Body of pancreas (tissue), 4 donors: ENCODE results near the gene SNRNP200. TPM values are rescaled to one million over a fixed set of nuclear protein-coding genes. Genes with fewer than 3 reads are reported as not detected.

ENCODE experiments used
- ATAC-seq: fragments of 150-250 bp; one replicate; pipeline ENCODE4 v1.9.1; 2016
- DNase-seq, 4 donors: peaks; one replicate each; pipeline ENCODE4 v3.0.0-alpha.2; 2019
- H3K27ac ChIP-seq, 4 donors: fragments of 200-600 bp; sonication (generic); 1 replicate in 3 of 4; 2 replicates in 1 of 4; pipeline versions ENCODE4 v1.5.1 to v1.6.1; 2016 to 2019; ENCODE audit warnings: mild to moderate bottlenecking in 1 of 4, mixed read lengths in 1 of 4, moderate library complexity in 1 of 4
- H3K27me3 ChIP-seq, 2 donors: fragments of 200-600 bp; sonication (generic); one replicate each; pipeline ENCODE4 v1.6.0; 2016; ENCODE audit warnings: mild to moderate bottlenecking in 1 of 2
- H3K36me3 ChIP-seq, 2 donors: fragments of 200-600 bp; sonication (generic); replicated peaks in 1 of 2; 2 replicates each; pipeline ENCODE4 v1.5.1; 2016; ENCODE audit warnings: low read depth in 2 of 2; ENCODE audit not compliant: insufficient read depth in 1 of 2
- H3K4me1 ChIP-seq: fragments of 200-600 bp; sonication (generic); one replicate; pipeline ENCODE4 v1.6.0; 2016
- H3K4me3 ChIP-seq, 2 donors: fragments of 200-600 bp; sonication (generic); 1 replicate in 1 of 2; 2 replicates in 1 of 2; pipeline ENCODE4 v1.5.1; 2016 to 2019
- H3K9me3 ChIP-seq, 3 donors: fragments of 200-600 bp; sonication (generic); 1 replicate in 2 of 3; 2 replicates in 1 of 3; pipeline ENCODE4 v1.5.1; 2016
- POLR2A ChIP-seq, 3 donors: fragments of 450-650 bp; IDR thresholded peaks; one replicate each; pipeline ENCODE4 v1.6.1; 2016; ENCODE audit warnings: antibody characterized with exemption in 3 of 3, mild to moderate bottlenecking in 2 of 3
- WGBS, 2 donors: methylation state at CpG; one replicate each; pipeline ENCODE4 v1.1.5; 2017; 5-methylcytosine and 5-hydroxymethylcytosine counted together
- intact Hi-C: fragments of 100-400 bp; cut with DNase I; formaldehyde crosslinking; loops from one replicate; pipeline ENCODE4 v1.15.1; 2023
- total RNA-seq, 2 donors: library from RNA; depleted of rRNA; stranded (reverse); fragments of >200 nt; gene quantifications; one replicate each; pipeline ENCODE4 v1.1.0, GENCODE V29; 2016
- TF ChIP-seq, protein P1 (sequence below), 7 experiments: fragments of 450-650 bp in 4 of 7; fragments of 200-600 bp in 3 of 7; sonication (generic) in 3 of 7; IDR thresholded peaks; one replicate each; pipeline ENCODE4 v1.5.1; 2016 to 2019; ENCODE audit warnings: antibody characterized with exemption in 7 of 7

SNRNP200 gene
- total RNA-seq, 2 donors from 2014 or later, result 58.1 to 110 TPM

DNA sequence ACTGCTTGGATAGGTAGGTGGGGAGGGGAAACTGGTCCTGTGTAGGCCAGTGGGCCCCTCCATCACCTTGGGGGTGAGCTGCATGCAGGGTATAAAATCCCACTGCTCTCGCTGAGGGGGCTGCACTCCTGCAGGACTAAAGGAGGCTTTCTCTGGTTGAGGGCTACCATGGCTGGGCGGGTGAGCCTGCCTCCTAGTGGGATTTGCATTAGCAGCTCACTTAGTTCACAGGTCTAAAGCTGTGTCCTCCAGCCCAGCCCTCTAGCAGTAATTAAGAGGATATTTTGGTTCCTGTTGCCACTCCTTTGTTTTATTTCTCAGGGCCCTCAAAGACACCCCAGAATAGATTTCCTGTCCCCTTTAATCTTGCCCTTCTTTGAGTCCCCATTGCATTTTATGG, 64.1 kb downstream of the SNRNP200 start:
- intact Hi-C loops, result no loop called here
- ATAC-seq, result no peak

DNA sequence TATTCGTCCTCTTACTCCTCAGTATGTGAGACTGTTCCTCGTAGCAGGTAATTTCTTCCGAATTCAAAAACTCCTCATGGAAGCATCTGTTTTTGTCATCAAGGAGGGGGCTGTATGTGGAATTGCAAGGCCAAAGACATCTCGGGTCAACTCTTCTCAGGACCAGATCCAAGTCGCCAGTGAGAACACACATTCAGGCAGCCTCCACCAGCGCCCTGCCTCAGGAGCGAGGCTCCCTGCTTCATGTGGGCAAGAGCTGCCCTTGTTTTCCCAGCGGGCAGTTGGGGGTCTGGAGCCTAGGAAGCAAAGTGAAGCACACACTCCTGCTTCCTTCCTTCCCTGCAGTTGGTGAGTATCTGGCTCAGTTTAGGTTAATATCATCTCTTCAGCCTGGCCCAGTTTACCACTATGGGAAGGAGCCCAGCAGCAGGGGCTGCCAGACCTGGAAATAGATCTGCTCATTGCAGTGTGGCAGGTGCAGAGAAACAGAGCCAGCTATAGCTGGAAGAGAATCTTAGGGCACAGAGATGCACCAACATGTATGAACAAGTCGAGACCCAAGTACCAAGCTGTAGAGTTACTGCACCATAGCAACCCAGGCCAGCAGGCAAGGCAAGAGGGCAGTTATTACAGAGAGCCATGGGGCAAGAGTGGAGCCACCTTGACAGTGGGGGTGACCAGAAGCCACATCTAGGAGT, 64.9 kb downstream of the SNRNP200 start:
- no peaks in the 10 kb centered on the region for H3K27me3 ChIP-seq
- H3K27ac ChIP-seq, result no peak overlapping the region
- no peak for TF ChIP-seq POLR2A (IDR thresholded peaks at IDR 0.05)
- TF ChIP-seq, protein P1, sequence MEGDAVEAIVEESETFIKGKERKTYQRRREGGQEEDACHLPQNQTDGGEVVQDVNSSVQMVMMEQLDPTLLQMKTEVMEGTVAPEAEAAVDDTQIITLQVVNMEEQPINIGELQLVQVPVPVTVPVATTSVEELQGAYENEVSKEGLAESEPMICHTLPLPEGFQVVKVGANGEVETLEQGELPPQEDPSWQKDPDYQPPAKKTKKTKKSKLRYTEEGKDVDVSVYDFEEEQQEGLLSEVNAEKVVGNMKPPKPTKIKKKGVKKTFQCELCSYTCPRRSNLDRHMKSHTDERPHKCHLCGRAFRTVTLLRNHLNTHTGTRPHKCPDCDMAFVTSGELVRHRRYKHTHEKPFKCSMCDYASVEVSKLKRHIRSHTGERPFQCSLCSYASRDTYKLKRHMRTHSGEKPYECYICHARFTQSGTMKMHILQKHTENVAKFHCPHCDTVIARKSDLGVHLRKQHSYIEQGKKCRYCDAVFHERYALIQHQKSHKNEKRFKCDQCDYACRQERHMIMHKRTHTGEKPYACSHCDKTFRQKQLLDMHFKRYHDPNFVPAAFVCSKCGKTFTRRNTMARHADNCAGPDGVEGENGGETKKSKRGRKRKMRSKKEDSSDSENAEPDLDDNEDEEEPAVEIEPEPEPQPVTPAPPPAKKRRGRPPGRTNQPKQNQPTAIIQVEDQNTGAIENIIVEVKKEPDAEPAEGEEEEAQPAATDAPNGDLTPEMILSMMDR (IDR thresholded peaks at IDR 0.05), result no peak
- no peaks in the 10 kb centered on the region for H3K36me3 ChIP-seq
- WGBS, 2 donors, result 92% methylated on average over 9 of the region's 9 CpGs
- DNase-seq (no peak), ATAC-seq (no peak)
- no peaks in the 10 kb centered on the region for H3K4me1 ChIP-seq
- intact Hi-C loops, result no loop called here
- no peak overlapping the region for H3K4me3 ChIP-seq
- H3K9me3 ChIP-seq, result no peaks in the 10 kb centered on the region

More for the DNA sequence above, 64.1 kb downstream of the SNRNP200 start:
- Histone ChIP-seq H3K36me3 (no peaks in the 10 kb centered on the region), H3K4me1 (no peaks in the 10 kb centered on the region), H3K27me3 (no peaks in the 10 kb centered on the region), H3K4me3 (no peak overlapping the region), H3K9me3 (no peaks in the 10 kb centered on the region), H3K27ac (peak overlapping the region in 1 of 4 donors; percentile 74)
- WGBS, 2 donors, result 96% methylated on average over 2 of the region's 2 CpGs; no CpG with 5 or more reads in 1 of the 2 donors
- DNase-seq, result no peak
- TF ChIP-seq, protein P1 (IDR thresholded peaks at IDR 0.05), result no peak
- TF ChIP-seq POLR2A (IDR thresholded peaks at IDR 0.05), result no peak

DNA sequence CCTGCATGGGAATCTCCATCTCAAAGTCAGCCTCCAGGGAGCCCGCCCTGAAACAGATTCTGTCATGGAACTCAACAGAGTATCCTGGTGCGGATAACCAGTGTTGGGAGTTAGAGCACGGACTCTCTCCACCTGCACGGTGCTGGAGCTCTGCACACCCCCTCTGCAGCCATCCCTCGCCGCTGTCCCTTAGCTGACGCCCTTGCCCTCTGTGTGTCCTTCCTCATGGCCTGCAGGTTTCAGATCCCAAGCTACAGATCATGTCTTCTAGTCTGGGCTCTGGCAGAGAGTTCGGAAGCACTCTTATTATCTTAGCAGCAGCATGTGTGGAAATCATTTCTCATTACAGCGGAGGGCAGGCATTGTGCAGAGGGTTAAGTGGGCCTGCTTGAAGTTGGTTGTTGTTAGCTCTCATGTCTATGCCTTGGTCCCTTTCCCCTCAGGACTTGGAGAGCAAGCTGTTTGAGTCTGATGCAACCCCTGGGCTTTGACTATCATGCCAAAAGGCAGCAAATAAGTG, 65.5 kb downstream of the SNRNP200 start:
- ATAC-seq, result no peak
- TF ChIP-seq, protein P1 (IDR thresholded peaks at IDR 0.05), result no peak
- TF ChIP-seq POLR2A (IDR thresholded peaks at IDR 0.05), result no peak

DNA sequence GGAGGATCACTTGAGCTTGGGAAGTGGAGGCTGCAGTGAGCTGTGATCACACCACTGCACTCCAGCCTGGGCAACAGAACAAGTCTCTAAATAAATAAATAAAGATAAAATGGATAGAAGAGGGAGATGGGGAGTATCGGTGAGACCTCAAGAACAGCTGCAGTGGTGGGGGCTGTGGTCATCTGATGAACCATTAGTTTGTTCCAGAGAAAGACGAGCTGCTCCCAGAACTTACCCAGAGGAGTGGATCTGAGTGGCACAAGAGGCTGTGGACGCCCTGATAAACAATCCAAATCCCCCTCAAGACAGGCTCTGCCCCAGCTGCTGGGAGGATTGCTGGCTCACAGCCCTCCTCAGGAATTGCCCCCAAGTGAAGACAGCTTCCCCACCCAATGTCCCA, 66.3 kb downstream of the SNRNP200 start:
- Histone ChIP-seq H3K36me3 (no peaks in the 10 kb centered on the region), H3K27ac (no peak overlapping the region), H3K9me3 (no peaks in the 10 kb centered on the region), H3K27me3 (no peaks in the 10 kb centered on the region), H3K4me3 (no peak overlapping the region), H3K4me1 (no peaks in the 10 kb centered on the region)
- DNase-seq (no peak), ATAC-seq (no peak)
- 79 to 85% methylated on average over 3 of the region's 3 CpGs for WGBS, 2 donors
- no peak for TF ChIP-seq POLR2A (IDR thresholded peaks at IDR 0.05)
- TF ChIP-seq, protein P1 (IDR thresholded peaks at IDR 0.05), result no peak
- intact Hi-C loops, result no loop called here

More for the DNA sequence above, 65.5 kb downstream of the SNRNP200 start:
- no peaks in the 10 kb centered on the region for H3K9me3 ChIP-seq
- intact Hi-C loops, result no loop called here
- no peak for DNase-seq
- 93 to 97% methylated on average over 7 to 9 of the region's 9 CpGs for WGBS, 2 donors
- no peaks in the 10 kb centered on the region for H3K36me3 ChIP-seq
- no peak overlapping the region for H3K27ac ChIP-seq
- H3K4me3 ChIP-seq, result no peak overlapping the region
- no peaks in the 10 kb centered on the region for H3K4me1 ChIP-seq
- no peaks in the 10 kb centered on the region for H3K27me3 ChIP-seq

DNA sequence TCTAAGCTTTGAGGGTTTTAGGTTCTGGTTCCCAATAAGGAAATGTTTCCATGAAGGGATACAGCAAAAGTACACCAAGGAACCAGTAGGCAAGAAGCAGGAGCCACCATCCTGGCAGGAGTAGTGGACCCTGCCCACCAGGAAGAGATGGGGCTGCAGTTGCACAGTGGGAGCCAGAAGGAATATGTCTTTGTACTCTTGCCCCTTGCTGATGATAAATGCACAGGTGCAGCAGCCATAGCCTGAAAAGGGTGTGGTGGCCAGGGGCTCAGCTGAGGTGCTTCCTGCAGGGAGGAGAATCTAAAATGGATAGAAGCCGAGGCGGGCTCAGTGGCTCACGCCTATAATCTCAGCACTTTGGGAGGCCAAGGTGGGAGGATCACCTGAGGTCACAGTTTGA, 67.1 kb downstream of the SNRNP200 start:
- H3K4me3 ChIP-seq, result no peak overlapping the region
- no peak overlapping the region for H3K27ac ChIP-seq
- no peak for DNase-seq
- no peak for TF ChIP-seq POLR2A (IDR thresholded peaks at IDR 0.05)
- TF ChIP-seq, protein P1 (IDR thresholded peaks at IDR 0.05), result no peak
- ATAC-seq, result no peak
- no peaks in the 10 kb centered on the region for H3K4me1 ChIP-seq
- no peaks in the 10 kb centered on the region for H3K36me3 ChIP-seq
- intact Hi-C loops, result no loop called here
- no peaks in the 10 kb centered on the region for H3K9me3 ChIP-seq
- WGBS, 2 donors, result 87 to 90% methylated on average over 3 of the region's 3 CpGs
- H3K27me3 ChIP-seq, result no peaks in the 10 kb centered on the region
